GM19023 (cell line): ENCODE data around the gene SRGAP1.

Experiments
- ATAC-seq: cut with Tn5 transposase; IDR thresholded peaks from one replicate; pipeline ENCODE4 v1.9.1; 2021; ENCODE audit warnings: mild to moderate bottlenecking, moderate library complexity; ENCODE audit not compliant: unreplicated experiment

Gene SRGAP1

DNA sequence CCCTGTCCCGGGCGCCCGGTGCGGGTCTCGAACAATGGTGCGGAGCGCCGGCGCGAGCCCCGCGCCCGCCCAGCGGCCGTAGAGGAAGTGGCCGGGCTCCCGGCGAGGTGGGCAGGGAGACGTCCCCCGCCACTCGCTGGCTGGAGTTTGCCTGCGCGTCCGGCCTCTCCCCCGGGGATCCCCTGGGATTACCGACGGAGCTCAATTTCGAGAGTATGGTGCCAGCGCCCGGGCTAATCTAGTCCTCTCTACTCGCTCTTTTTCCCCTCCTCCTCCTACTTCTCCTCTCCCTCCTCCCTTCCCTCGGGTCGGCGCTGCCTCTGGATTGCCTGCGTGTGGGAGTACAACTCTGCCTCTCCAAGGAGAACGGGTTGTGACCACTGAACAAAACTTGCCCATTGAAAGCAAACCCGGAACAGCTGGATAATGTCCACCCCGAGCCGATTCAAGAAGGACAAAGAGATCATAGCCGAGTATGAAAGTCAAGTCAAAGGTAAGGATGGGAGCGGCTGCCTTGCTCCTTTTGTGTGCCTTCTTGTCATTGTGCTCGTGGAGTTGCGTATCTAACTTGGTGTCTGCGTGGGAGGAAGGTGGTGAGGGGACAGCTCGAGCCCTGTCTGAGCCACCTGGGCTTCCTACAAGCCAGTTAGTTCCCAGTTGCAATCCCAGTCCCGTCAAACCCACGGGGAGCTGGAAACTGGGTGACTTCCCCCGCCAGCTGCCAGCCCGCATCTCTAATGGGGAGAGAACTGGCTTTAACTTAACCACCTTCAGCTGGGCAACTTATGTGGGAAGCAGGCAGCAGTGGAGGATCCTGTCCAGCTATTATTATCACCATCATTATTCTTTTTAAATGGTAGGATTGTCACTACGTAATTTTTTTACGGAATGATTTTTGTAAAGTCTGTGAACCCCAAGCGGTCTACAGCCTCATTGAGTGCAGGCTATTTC is at the start of gene SRGAP1:
Gene SRGAP1 (plus strand): TSS at position 310 of the 951 bp plus-strand sequence. CDS start 117 bp downstream, at position 427.
- peak; percentile 24 for ATAC-seq

DNA sequence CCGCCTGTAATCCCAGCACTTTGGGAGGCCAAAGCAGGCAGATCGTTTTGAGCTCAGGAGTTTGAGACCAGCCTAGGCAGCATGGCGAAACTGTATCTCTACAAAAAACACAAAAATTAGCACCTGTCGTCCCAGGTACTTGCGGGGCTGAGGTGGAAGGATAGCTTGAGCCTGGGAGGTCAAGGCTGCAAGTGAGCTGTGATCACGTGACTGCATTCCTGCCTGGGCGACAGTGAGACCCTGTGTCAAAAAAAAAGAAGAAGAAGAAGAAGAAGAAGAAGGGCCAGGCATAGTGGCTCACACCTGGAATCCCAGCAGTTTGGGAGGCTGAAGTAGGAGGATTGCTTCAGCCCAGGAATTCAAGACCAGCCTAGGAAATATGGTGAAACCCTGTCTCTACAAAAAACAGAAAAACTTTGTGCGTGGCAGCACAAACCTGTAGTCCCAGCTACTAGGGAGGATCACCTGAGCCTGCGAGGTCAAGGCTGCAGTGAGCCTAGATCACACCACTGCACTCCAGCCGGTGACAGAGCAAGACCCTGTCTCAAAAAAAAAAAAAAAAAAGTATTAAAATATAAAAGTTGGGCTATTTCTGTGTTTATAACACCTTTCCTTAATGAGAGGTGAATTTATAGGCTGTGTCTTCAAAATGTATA is 49.3 kb upstream of the SRGAP1 start:
- ATAC-seq, result no peak

DNA sequence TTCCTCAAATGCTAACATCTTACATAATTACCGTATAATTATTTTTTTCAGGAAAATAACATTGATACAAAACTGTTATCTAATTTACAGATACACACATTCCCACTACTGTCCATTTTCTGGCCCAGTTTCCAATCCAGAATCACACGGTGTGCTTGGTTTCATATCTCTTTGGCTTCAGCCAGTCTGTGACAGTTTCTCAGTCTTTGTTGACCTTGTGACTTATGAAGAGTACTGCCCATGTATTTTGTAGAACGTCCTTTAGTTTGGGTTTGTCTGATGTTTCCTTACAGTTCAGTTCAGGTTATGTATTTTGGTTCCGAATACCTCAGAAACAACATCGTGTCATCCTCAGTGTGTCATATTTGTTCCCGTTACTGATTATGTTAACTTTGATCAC is 48.6 kb upstream of the SRGAP1 start:
- no peak for ATAC-seq

DNA sequence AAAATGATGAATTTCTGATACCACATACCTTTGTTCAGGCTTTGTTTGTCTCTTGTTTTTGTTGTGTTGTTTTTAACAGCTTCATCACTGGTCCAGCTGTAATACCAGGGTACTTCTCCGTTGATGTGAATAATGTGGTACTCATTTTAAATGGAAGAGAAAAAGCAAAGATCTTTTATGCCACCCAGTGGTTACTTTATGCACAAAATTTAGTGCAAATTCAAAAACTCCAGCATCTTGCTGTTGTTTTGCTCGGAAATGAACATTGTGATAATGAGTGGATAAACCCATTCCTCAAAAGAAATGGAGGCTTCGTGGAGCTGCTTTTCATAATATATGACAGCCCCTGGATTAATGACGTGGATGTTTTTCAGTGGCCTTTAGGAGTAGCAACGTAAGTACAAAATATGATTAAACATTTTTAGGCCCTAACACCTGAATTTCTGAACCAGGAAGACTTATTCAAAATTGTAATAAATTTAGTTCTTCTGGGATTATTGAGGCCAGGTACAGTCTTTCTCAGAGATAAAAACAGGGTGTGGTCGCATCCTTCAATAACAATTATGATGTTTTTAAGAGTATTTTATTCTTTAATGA is 42.4 kb upstream of the SRGAP1 start:
- ATAC-seq, result no peak

DNA sequence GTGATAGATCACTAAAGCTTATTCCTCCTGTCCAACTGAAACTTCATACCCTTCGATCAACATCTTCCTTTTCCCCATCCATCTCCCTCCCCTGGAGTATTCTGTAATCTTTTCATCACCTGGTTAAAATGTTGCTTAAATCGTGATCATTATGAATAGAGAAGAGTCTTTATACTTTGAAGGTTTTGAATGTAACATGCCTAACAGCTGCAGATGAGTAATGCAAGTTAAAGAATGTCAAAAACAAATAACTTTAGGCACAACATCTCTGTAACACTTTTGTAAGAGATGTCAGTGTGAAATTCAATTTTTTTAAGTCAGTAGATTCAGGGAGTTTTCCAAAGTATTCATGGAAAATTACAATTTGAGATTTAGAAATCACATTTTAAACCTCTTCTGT is 39.8 kb upstream of the SRGAP1 start:
- no peak for ATAC-seq

DNA sequence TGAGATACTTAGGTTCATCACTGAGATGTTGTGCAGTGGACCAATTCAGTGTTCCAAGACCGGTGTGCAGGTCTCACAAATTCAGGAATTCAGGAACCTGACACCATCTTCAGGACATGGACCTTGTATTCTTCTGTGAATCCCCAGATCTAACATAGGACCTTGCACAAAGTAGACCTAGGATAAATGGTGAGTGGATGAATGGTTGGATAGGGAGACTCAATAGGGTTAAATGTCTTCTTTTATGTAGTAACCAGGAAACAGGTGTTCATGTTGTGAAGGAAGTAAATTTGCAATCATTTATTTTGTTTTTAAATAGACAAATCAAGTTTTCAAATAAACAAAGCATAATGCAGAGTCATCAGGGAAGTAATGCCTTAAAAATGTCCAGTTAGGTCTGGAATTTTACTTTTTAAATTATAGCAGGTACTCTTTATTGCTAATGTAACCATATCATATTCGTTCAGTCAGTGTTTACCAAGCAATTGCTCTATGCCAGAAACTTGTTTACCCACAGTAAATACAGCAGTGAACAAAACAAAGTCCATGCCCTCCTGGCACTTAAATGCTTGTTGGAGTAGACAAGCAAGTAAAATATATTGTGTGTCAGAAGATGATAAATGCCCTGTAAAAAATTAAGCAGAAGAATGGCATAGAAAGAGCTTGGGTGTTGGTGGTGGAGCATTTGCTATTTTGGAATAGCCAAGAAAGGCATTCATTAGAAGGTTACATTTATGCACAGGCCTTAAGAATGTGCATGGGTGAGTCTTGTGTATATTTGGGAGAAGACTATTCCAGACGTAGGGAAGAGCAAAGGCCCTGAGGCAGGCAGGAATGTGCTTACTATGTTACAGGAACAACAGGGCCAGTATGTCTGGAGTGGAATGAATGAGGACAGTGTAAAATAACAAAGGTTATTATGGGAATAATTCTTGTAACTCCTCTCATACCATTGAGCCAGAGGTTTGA is 38.5 kb upstream of the SRGAP1 start:
- ATAC-seq, result no peak

DNA sequence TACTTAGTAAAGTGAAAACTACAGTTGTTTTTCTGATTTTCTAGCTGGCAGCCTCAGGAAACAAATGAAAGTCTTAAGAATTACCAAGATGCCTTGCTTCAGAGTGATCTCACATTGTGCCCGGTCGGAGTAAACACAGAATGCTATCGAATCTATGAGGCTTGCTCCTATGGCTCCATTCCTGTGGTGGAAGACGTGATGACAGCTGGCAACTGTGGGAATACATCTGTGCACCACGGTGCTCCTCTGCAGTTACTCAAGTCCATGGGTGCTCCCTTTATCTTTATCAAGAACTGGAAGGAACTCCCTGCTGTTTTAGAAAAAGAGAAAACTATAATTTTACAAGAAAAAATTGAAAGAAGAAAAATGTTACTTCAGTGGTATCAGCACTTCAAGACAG is 35.9 kb upstream of the SRGAP1 start:
- ATAC-seq, result no peak

DNA sequence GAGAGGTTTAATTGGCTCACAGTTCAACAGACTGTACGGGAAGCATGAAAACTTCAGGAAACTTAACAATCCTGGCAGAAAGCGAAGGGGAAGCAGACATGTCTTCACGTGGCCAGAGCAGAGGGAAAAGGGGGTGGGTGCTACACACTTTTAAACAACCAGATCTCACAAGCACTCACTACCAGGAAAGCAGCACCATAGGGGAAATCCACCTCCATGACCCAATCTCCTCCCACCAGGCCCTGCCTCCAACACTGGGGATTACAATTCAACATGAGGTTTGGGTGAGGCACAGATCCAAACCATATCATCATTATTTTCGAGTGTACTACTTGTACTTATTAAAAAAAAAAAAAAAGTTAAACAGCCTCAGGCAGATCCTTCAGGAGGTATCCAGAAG is 34.9 kb upstream of the SRGAP1 start:
- ATAC-seq, result no peak

DNA sequence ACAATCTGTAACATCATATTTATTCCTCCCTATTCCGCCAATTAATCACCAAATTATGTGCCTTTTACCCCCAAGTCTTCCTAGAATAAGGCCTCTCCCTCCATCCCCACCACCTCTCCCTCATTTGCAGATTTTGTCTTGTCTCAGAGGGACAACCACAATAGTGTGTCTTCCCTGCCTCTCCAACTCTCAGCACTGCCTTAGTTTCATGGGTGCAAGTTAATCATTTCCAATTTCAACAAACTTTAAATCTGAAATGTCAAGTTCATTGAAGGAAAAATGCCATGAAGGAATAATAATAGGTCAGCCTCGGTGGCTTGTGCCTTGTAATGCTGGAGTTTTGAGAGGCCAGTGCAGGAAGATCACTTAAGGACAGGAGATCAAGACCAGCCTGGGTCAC is 33.2 kb upstream of the SRGAP1 start:
- ATAC-seq, result no peak

DNA sequence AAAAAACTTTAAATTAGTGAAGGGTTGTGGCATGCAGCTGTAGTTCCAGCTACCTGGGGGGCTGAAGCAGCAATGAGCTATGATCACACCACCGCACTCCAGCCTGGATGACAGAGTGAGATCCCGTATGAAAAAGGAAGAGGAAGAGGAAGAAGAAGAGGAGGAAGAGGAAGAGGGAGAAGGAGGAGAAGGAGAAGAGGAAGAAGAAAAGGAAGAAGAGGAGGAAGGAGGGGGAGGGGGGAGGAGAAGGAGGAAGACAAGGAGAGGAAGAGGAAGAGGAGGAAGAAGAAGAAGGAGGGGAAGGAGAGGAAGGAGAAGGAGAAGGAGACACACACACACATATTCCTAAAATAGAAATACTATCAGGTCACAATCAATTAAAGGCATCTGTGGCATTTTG is 32.7 kb upstream of the SRGAP1 start:
- ATAC-seq, result no peak

DNA sequence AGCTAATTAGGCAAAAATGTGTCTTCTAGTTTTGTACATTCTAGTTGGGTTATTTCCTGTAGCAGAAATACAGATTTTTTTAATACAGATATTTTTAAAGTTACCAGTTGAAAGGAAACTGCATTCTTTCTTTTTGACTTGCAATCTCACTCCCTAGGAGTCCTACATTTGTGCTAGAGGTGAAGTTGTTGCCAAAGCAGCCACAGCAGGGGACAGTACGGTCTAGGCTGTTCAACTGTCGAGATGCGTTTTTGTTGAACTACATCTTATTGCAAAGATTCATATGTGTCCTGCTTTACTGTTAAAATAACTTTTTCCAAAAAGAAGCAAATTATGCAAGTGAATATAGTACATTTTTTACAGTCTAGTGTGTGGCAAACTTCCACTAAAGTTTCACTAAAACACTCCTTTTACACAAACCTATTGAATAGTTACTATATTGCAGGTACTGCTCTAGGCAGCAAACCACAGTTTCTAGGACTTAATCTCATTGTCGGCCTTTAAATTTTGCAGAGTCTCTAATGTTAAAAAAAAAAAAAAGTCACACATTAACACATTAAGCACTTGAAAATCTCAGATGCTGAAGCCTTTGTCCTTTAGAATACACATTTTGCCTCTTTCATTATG is 30.2 kb upstream of the SRGAP1 start:
- ATAC-seq, result peak; percentile 41

DNA sequence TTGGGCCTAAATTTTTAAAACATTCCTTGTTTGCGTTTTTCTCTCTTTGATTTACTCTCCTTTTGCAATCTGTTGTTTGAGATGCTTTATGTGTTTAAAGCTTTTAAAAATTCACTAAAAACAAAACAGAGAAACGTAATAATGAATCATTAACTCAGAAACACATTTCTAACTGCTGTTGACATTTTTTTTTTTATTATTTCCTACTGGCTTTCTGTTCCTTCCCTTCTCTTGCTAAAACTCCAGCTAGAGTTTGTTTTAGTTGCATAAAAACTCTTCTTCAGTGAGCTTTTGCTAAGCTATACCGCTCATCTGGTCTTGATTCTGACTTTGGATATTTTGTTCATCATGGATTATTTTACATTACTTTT is 29.0 kb upstream of the SRGAP1 start:
- ATAC-seq, result no peak

DNA sequence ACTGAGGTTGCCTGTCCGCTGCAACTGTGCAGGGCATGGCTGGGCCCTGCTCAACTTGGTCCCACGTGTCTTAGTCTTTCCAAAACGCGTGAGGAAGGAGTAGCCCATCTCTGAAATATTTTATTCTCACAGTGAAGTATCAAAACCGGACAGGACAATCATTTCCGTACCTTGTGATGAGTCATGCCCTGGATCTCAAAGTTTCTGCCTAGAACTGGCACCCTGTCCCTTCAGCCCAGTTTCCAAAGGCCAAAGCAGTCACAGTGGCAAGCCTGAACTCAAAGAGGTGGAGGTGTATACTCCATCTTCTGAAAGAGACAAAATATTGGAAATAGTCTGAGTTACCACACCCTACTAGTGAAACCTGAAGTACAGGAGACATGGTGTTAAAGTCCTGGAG is 28.5 kb upstream of the SRGAP1 start:
- ATAC-seq, result no peak

DNA sequence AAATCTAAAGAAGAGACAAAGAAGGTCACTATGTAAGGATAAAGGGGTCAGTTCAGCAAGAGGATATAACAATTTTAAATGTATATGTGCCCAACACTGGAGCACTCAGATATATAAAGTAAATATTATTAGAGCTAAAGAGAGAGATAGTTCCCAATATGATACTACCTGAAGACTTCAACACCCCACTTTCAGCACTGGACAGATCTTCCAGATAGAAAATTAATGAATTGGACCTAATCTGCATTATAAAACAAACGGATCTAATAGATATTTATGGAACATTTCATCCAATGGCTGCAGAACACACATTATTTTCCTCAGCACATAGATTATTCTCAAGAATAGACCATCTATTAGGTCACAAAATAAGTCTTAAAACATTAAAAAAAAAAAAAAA is 24.1 kb upstream of the SRGAP1 start:
- no peak for ATAC-seq

DNA sequence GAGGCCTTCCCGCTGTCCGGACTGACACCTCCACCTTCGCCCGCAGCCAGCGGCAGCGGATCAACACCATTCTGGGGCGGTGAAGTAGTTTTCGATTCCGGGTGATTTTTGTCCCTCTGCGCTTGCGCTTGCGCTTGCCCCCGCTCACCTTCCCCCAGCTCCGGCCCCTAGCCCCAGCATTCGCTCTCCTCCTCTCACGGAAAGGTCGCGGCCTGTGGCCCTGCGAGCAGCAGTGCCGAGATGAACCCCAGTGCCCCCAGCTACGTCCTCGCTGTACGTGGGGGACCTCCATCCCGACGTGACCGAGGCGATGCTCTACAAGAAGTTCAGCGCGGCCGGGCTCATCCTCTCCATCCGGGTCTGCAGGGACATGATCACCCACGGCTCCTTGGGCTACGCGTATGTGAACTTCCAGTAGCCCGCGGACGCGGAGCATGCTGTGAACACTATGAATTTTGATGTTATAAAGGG is 22.7 kb upstream of the SRGAP1 start:
- ATAC-seq, result no peak

DNA sequence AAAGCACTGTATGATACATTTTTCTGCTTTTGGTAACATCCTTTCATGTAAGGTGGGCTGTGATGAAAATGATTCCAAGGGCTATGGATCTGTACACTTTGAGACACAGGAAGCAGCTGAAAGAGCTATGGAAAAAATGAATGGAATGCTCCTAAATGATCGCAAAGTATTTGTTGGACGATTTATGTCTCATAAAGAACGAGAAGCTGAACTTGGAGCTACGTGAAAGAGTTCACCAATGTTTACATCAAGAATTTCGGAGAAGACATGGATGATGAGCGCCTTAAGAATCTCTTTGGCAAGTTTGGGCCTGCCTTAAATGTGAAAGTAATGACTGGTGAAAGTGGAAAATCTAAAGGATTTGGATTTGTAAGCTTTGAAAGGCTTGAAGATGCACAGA is 22.1 kb upstream of the SRGAP1 start:
- no peak for ATAC-seq

DNA sequence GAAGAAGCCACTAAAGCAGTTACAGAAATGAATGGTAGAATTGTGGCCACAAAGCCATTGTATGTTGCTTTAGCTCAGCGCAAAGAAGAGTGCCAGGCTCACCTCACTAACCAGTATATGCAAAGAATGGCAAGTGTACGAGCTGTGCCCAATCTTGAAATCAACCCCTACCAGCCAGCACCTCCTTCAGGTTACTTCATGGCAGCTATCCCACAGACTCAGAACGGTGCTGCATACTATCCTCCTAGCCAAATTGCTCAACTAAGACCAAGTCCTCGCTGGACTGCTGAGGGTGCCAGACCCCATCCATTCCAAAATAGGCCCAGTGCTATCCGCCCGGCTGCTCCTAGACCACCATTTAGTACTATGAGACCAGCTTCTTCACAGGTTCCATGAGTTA is 21.5 kb upstream of the SRGAP1 start:
- ATAC-seq, result no peak

DNA sequence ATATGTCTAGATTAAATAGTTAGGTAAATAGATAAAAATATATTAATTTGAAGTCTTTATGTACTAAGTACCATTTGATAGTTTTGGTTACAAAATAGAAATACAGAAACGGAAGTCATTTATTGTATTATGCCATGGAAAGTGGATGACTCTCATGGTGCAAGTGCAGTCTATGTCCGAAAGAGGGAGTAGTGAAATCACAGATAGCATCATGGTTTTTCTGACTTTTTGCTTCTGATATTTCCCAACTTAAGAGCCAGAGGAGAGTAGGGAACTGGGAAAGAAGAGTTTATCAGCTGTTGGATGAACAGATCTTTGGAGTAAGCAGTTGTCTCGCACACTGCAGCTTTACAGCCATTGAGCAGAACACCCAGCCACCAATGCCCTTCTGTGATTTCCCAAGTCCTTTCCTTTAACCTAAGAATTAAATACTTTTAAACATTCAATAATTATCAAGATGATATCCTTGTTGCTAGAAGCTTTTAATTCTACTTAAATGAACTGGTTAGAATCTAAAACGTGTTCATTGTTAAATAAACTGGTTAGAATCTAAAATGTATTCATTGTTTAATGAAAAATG is 18.4 kb upstream of the SRGAP1 start:
- peak; percentile 56 for ATAC-seq

DNA sequence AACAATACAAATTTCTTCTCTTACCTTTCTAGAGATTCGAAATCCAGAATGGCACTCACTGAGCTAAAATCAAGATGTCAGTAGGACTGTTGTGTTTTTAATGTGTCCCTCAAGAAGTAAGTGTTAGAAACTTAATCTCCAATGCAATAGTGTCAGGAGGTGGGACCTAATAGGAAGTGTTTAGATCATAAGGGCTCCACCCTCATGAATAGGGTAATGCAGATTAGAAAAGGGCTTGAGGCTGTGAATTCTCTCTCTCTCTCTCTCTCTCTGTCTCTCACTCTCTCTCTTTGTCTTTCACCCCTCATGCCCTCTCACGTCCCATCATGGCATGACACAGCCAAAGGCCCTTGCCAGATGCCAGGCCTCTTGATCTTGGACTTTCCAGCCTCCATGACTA is 15.6 kb upstream of the SRGAP1 start:
- ATAC-seq, result no peak

DNA sequence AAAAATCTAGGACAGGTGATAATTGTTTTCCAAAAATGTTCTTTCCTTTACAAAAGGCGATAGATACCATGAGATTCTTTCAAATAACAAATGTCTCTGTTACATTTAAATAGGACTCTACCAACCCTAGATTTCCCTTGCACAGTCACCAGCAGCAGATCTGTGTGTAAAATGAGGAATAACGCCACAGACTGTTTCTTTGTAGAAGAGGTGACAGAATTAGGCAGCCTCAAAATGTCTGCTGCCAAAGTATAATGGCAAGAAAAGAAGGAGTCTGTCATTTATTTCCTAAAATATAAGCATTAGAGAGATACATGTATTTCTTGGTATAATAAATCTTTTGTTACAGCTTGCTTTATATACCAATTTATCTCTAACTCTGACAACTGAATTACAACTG is 8.5 kb upstream of the SRGAP1 start:
- ATAC-seq, result no peak
